GM19468 (cell line): ENCODE results near the gene RMND5B.

Experiments
- ATAC-seq: cut with Tn5 transposase; IDR thresholded peaks from one replicate; pipeline ENCODE4 v1.9.1; 2021; ENCODE audit warnings: mild to moderate bottlenecking, moderate library complexity, moderate number of reproducible peaks; ENCODE audit not compliant: unreplicated experiment; ENCODE audit errors: extremely low read depth

The RMND5B gene

GRCh38 chr5:178198706-178199105 is 67.9 kb downstream of the RMND5B start:
- ATAC-seq, result no peak

- no peak for ATAC-seq
Observed at GRCh38 chr5:178199581-178200434, 69.0 kb downstream of the RMND5B start.
